ENCODE measurements around the gene LGALS9C.
"Not testable (repeated sequence)": the region's sequence is repeated elsewhere in the genome, so short reads cannot be mapped to it uniquely, and the experiment has no call there.

LGALS9C gene

DNA sequence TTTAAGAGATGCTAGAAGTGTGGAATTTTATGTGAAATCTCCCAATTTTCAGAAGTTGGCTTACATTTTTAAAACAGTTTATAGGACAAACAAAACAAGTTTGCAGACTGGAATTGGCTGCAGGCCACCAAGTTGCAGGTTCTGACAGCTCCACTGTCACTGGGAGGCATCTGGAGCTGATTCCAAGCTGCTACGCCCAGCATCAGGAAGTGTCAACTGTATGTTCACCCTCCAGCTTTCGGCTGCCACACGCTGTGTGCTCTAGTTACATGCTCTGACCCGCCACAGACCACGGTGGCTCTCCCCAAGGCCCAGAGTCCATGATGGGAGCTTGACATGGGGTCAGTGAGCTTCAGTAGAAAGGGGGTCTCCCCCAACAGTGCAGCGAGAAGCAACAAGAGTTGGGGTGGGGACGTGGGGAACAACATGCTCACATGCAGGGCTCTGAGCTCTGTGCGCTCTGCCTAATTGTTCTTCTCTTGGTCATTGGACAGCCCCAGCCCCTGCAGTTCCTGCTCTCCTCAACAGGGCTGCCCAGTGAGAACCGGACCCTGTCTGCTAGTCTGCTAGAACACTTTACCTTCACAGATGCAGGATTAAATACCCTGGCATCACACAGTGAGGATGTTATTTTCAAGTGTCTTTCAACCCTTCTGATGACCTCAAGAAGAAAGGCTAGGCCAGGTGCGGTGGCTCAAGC, 8.0 kb upstream of the LGALS9C start:
- H3K9me3 ChIP-seq: not testable (repeated sequence)

DNA sequence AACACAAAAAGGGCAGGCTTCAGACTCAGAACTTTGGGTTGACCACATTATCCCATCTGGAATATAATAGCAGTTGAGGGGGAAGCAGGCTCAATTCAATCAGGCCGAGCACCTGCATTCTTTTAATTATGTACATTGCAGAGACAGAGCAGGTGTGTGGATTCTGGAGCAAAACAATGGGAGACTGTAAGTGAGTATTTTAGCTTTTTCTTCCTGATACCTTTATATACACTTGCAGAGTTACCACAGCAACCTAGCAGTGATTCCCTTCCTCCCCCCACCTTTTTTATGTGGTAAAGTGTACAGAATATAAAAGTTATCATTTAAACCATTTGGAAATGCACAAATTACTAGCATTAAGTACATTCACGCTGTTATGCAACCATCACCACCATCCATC, 6.8 kb upstream of the LGALS9C start:
- H3K4me3 ChIP-seq (ENCODE audit: low read depth, low read length); H3K36me3 ChIP-seq; H3K9me3 ChIP-seq; DNase-seq; H3K27me3 ChIP-seq; H3K4me1 ChIP-seq: not testable (repeated sequence)

More for the DNA sequence above, 8.0 kb upstream of the LGALS9C start:
- not testable (repeated sequence) for H3K4me3 ChIP-seq (ENCODE audit: low read depth, low read length); H3K4me1 ChIP-seq; DNase-seq; H3K27me3 ChIP-seq; H3K36me3 ChIP-seq

DNA sequence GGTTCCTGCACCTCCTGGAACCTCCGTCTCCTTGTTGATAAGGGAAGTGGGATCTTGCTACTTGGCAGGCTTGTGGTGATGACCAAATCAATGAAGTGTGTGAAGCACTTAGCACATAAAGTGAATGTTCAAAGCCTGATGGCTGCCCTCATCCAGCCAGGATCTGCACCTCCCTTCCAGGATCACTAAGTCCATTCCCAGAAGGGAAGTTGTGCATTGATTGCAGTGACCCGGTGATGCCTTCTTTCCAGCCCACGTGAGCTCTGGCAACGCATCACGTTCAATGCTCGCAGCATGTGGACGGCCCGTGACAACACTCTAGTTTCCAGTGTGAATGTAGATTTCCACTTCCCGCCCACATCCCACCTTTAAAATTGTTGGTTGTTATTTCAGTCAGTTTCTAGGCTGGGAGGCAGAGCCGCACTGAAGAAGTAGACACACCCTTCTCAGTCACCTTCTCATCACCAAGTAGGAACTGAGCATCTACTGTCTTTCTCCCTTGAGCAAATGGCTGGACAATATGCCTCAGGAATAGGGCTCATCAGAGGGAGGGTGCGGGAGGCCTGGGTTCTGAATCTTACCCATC, 6.2 kb upstream of the LGALS9C start:
- H3K9me3 ChIP-seq: not testable (repeated sequence)

DNA sequence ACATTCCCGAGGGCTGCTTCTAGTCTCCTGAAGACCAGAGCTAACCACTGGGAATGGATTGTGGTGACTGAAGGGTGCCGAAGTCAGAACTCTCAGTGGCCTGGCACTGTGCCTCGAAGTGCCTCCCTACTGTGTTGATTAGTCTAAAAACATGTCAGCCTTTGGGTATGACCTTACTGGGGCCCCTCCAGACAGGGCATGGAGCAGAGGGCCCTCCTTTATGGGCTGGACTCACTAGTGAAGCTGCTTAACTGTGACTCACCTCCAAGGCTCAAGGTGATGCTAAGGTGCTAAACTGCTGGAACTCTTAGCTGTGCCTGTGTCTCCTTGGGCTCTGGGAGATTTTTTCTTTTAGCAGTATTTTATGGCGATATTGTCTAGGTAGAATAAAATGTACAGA, 2.6 kb upstream of the LGALS9C start:
- not testable (repeated sequence) for H3K36me3 ChIP-seq; H3K4me1 ChIP-seq; H3K4me3 ChIP-seq (ENCODE audit: low read depth, low read length)

More for the DNA sequence above, 6.2 kb upstream of the LGALS9C start:
- H3K36me3 ChIP-seq; DNase-seq; H3K4me1 ChIP-seq; H3K27me3 ChIP-seq; H3K4me3 ChIP-seq (ENCODE audit: low read depth, low read length): not testable (repeated sequence)

DNA sequence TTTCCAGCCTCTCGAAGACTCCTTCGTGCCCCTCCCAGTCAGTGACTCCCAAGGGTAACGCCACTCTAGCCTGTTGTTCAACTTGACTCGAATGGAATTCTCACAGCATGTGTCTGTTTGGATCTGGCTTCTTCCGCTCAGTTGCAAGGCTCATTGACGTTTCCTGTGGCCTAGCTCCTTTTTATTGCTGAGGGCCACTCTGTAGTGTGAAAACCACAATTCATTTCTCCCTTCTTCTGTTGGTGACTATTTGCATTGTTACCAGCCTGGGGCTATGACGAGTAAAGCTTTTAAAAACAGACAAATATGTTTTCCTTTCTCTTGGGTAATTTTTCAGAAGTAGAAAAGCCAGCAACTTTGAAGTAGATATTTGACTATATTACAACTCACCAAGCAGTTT, 1.8 kb upstream of the LGALS9C start:
- H3K4me3 ChIP-seq (ENCODE audit: low read depth, low read length); DNase-seq; H3K36me3 ChIP-seq; H3K9me3 ChIP-seq; H3K27me3 ChIP-seq; H3K4me1 ChIP-seq: not testable (repeated sequence)

More for the DNA sequence above, 2.6 kb upstream of the LGALS9C start:
- not testable (repeated sequence) for H3K9me3 ChIP-seq, DNase-seq, H3K27me3 ChIP-seq

DNA sequence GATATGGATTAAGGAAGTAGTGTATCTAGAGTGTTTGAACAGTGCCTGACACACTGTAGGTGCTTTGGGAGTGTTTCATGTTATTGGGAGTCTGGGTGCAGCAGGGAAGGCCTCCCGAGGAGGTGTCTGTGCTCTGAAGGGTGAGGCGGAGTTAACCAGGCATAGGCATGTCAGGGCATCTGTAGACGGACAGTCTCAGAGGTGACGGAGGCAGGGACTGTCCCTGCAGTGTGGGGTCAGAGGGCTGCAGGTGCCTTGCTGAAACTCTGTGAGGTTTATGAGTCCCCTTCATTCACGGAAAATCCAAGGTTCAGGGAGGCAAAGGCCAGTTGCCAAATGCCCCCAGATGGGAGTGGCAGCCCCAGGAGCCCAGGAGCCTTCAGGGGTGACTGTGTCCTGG, 778 bp downstream of the LGALS9C start:
- H3K36me3 ChIP-seq; H3K27me3 ChIP-seq; H3K4me1 ChIP-seq; H3K9me3 ChIP-seq; H3K4me3 ChIP-seq (ENCODE audit: low read depth, low read length); DNase-seq: not testable (repeated sequence)

DNA sequence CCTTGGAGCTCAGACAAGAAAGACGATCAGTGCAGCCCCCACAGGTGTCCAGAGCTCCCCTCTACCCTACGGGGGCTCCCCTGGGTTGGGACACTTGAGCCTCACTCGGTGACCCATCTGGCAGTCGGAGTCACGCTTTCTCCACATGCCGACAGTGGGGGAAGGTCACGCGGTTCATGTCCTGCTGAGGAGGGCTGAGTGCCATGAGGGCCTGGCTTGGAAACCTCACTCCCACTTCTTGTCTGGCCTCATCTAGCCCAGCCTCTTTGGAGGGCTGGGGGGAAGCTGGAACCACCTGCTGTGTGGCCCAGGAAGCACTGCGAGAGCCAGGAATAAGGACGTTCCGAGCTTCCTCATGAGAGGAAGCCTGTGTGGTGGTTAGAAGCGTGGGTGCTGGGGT, 1.8 kb downstream of the LGALS9C start:
- not testable (repeated sequence) for H3K4me1 ChIP-seq; DNase-seq; H3K4me3 ChIP-seq (ENCODE audit: low read depth, low read length); H3K27me3 ChIP-seq; H3K36me3 ChIP-seq; H3K9me3 ChIP-seq

DNA sequence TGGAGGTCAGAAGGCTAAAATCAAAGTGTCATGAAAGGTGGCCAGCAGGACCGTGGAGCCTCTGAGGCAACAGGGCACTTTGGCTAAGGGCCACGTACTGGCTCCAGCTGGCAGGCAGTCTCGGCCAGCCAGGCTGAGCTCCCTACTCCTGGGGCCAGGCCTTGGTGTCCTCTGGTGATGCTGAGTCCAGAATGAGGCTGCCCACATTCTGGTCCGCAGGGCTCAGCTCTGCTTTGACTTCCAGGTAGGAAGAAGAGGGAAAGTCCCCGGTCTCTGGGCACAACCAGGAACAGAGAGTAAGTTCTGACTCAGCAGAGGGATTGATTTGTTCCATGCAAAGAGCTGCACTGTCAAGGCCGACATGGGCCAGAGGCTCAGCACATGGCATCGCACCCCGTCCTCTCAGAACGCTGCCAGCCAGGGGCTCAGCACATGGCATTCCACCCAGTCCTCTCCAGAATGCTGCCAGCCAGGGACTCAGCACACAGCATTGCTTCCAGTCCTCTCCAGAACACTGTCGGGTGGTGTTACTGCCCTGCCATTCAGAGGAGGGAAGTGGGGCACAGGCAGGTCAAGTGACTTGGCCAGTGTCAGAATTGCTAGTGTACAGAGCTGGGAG, 2.5 kb downstream of the LGALS9C start:
- H3K4me3 ChIP-seq (ENCODE audit: low read depth, low read length); DNase-seq; H3K27me3 ChIP-seq; H3K9me3 ChIP-seq; H3K4me1 ChIP-seq; H3K36me3 ChIP-seq: not testable (repeated sequence)

DNA sequence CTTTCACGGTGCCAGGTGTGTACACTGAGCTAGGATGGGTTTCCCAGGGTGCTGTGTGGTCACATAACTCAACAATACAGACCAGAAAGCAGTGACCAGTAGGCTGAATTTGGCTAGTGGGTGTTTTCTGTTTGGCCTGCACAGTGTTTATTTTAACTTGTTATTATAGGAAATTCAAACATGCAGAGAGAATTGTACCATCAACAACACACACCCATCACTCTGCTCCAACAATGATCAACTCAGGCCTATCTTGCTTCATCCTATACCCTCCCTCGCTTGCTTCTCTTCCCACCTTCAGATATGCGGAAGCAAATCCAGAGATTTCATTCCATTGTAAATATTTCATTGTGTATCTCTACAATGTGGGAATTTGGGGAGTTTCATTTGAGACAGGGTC, 5.2 kb downstream of the LGALS9C start:
- H3K4me1 ChIP-seq; H3K4me3 ChIP-seq (ENCODE audit: low read depth, low read length); H3K36me3 ChIP-seq; DNase-seq; H3K27me3 ChIP-seq; H3K9me3 ChIP-seq: not testable (repeated sequence)

DNA sequence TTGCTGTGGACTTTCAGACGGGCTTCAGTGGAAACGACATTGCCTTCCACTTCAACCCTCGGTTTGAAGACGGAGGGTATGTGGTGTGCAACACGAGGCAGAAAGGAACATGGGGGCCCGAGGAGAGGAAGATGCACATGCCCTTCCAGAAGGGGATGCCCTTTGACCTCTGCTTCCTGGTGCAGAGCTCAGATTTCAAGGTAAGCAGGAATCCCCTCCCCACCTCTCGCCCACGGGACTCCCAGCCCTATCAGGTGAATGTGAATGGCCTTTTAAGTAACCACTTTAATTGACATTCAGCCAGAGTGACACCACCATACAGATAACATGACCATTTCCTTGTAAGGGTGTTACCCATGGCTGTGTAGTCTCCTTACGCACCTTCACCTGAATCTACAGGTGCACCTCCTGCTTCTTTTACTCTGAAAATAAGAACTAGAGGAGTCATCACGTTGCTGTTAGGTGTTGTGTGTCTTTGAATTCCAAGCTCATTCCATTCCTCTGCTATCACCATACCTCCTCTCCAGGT, 9.4 kb downstream of the LGALS9C start:
- DNase-seq; H3K4me3 ChIP-seq (ENCODE audit: low read depth, low read length); H3K9me3 ChIP-seq; H3K4me1 ChIP-seq; H3K27me3 ChIP-seq; H3K36me3 ChIP-seq: not testable (repeated sequence)

DNA sequence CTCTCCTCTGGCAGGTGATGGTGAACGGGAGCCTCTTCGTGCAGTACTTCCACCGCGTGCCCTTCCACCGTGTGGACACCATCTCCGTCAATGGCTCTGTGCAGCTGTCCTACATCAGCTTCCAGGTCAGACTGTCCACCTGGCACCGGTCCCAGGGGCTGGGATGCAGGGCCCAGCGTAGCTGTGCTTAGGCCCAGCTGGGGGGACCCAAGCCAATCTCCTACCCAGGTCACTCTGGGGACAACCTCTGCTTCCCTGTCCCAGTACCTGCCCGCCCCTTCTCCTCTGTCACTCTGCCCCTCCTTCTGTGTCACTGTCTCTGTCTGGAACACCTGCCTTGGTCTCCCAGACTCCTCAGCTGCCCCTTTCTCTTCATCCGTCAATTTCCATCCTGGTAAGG, 11.0 kb downstream of the LGALS9C start:
- not testable (repeated sequence) for H3K4me3 ChIP-seq (ENCODE audit: low read depth, low read length); H3K27me3 ChIP-seq; H3K9me3 ChIP-seq; H3K36me3 ChIP-seq; H3K4me1 ChIP-seq; DNase-seq

DNA sequence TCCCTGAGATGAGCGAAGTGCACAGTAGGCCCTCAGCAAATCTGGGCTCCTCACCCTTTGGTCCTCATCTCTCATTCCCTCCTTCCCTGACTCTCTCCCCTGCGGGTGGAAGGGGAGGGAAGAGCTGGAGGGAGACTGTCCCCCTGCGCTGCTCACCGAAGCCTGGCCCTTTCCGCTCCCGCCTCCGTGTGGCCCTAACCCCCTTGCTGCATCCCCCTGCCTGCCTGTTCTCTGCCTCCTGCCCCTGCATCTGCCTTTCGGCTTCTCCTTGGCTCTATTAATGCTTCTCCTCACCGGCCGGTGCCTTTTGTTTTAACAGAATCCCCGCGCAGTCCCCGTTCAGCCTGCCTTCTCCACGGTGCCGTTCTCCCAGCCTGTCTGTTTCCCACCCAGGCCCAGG, 12.0 kb downstream of the LGALS9C start:
- not testable (repeated sequence) for H3K9me3 ChIP-seq

DNA sequence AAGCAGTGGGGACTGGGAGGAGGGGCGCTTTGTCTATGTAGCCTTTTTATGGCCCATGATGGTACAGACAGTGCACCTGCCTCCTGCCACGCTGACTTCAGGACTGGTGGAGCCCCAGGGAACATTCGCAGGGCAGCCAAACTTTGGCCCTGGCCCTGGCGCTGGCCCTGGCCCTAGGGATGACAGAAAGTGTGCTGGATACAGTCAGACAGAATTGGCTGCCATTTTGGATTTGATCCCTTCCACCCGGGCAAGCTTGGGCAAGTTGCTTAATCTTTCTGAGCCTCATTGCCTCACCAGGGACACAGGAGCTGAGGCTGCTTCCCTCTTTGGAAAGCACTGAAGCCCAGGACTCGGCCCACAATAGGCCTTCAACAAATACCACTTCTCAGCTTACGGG, 13.4 kb downstream of the LGALS9C start:
- H3K4me1 ChIP-seq; DNase-seq; H3K4me3 ChIP-seq (ENCODE audit: low read depth, low read length); H3K36me3 ChIP-seq; H3K27me3 ChIP-seq; H3K9me3 ChIP-seq: not testable (repeated sequence)

More for the DNA sequence above, 12.0 kb downstream of the LGALS9C start:
- H3K27me3 ChIP-seq; H3K4me1 ChIP-seq; H3K36me3 ChIP-seq; DNase-seq; H3K4me3 ChIP-seq (ENCODE audit: low read depth, low read length): not testable (repeated sequence)

DNA sequence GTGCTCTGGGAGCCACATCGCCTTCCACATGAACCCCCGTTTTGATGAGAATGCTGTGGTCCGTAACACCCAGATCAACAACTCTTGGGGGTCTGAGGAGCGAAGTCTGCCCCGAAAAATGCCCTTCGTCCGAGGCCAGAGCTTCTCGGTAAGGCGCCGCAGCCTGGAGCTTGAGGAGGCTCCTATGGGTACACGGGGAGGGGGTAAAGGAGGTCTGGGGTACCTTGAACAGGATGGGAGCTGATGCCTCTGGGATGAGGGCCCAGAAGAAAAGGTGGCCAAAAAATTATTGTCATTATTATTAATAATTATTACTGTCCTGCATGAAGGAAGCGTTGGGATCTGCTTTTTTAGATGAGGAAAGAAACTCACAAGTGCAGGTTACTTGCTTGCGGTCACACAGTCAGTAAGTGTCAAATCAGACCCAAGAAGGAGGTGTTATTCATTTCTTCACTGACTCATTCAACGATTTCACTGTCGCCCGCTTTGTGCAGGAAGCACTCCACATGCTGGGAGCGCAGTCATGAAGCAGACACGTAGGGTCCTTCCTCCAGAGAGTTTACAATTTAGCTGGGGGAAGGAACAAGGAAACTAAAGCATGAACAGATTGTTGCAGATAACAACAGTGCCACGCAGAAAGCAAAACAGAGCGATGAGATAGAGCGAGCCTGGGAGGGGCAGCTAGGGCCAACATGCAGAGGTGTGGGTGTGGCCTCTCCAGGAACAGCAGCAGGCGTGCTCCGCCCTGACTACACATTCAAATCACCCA, 16.3 kb downstream of the LGALS9C start:
- not testable (repeated sequence) for H3K9me3 ChIP-seq; H3K4me1 ChIP-seq; H3K4me3 ChIP-seq (ENCODE audit: low read depth, low read length); H3K27me3 ChIP-seq; DNase-seq; H3K36me3 ChIP-seq

DNA sequence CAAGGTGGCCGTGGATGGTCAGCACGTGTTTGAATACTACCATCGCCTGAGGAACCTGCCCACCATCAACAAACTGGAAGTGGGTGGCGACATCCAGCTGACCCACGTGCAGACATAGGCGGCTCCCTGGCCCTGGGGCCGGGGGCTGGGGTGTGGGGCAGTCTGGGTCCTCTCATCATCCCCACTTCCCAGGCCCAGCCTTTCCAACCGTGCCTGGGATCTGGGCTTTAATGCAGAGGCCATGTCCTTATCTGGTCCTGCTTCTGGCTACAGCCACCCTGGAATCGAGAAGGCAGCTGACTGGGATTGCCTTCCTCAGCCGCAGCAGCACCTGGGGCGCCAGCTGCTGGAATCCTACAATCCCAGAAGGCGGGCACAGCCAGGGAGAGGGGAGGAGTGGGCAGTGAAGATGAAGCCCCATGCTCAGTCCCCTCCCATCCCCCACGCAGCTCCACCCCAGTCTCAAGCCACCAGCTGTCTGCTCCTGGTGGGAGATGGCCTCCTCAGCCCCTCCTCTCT, 17.7 kb downstream of the LGALS9C start:
- H3K27me3 ChIP-seq; H3K9me3 ChIP-seq; H3K36me3 ChIP-seq; H3K4me1 ChIP-seq; H3K4me3 ChIP-seq (ENCODE audit: low read depth, low read length): not testable (repeated sequence)
- peak; percentile 7 for DNase-seq

Measured in BE2C (cell line).